AG04449 (cell line): ENCODE data around the gene B3GALNT2.

Source experiments
- CTCF ChIA-PET: fragments of 350-600 bp; formaldehyde crosslinking; extraction: SDS; loops from one replicate; lab custom pipeline; 2021; ENCODE audit warnings: antibody characterized with exemption; lab: Yijun Ruan, JAX
- POLR2A ChIA-PET: fragments of 400-600, 350-600 bp; formaldehyde crosslinking; extraction: SDS; loops from one replicate; lab custom pipeline; 2020; ENCODE audit warnings: antibody characterized with exemption, inconsistent platforms; lab: Yijun Ruan, JAX
- DNase-seq: peaks from one replicate; pipeline ENCODE4 v3.0.0-alpha.2; 2010; ENCODE audit warnings: low read depth, low spot score
- H3K4me3 ChIP-seq: 2 replicates; pipeline ENCODE4 v1.5.1; 2011; ENCODE audit warnings: low read depth, mild to moderate bottlenecking, control low read depth, low read length
- CTCF ChIP-seq: IDR thresholded peaks from one replicate; pipeline ENCODE4 v1.5.1; 2011; ENCODE audit warnings: mild to moderate bottlenecking, moderate library complexity, low read length, control low read depth, inconsistent platforms; ENCODE audit not compliant: insufficient read depth; ENCODE audit errors: missing control alignments

The B3GALNT2 gene

GRCh38 chr1:235504494-235505222 lies 406 bp upstream of the B3GALNT2 start:
- POLR2A ChIA-PET, result interaction anchor here (0.6 to 1.5 kb wide), 12 partner anchors 14 to 479 kb away, joined by 3 to 6 read pairs (median 3); partner anchors contain the start of genes ARID4B, GGPS1, RBM34 and TBCE

GRCh38 chr1:235503403-235504121 lies 690 bp downstream of the B3GALNT2 start:
- no peak for DNase-seq
- ChIA-PET POLR2A (interaction anchor here (1.0 to 1.5 kb wide), 3 partner anchors 343 to 480 kb away, joined by 4 to 6 read pairs (median 4); partner anchors contain the start of gene RBM34), CTCF (interaction anchor here (0.6 to 4.7 kb wide), 41 partner anchors 8 to 1016 kb away, joined by 3 to 75 read pairs (median 4); no protein-coding TSS in a partner anchor)
- no peak for TF ChIP-seq CTCF
- peak overlapping the region; percentile 80 for H3K4me3 ChIP-seq

More at GRCh38 chr1:235504494-235505222, 406 bp upstream of the B3GALNT2 start:
- peak; percentile 91 for DNase-seq
- TF ChIP-seq CTCF, result peak; percentile 87
- peak overlapping the region; percentile 90 for H3K4me3 ChIP-seq
- CTCF ChIA-PET, result interaction anchor here (0.6 to 4.7 kb wide), 55 partner anchors 10 to 1017 kb away, joined by 3 to 75 read pairs (median 3); no protein-coding TSS in a partner anchor

- no peak for TF ChIP-seq CTCF
Measured at GRCh38 chr1:235502601-235503402, 1.4 kb downstream of the B3GALNT2 start.

GRCh38 chr1:235500971-235501540 lies 3.2 kb downstream of the B3GALNT2 start:
- TF ChIP-seq CTCF, result no peak
- ChIA-PET POLR2A (no interaction called here), CTCF (interaction anchor here (0.9 to 2.2 kb wide), 3 partner anchors 9 to 282 kb away, joined by 3 to 7 read pairs (median 4); no protein-coding TSS in a partner anchor)
- no peak for DNase-seq
- no peak overlapping the region for H3K4me3 ChIP-seq

More at GRCh38 chr1:235502601-235503402, 1.4 kb downstream of the B3GALNT2 start:
- peak overlapping the region; percentile 80 for H3K4me3 ChIP-seq
- CTCF ChIA-PET, result interaction anchor here (0.9 to 4.7 kb wide), 9 partner anchors 8 to 469 kb away, joined by 3 to 75 read pairs (median 5); no protein-coding TSS in a partner anchor
- POLR2A ChIA-PET, result no interaction called here
- no peak for DNase-seq

GRCh38 chr1:235495551-235495950 lies 8.7 kb downstream of the B3GALNT2 start:
- DNase-seq, result no peak
- TF ChIP-seq CTCF, result no peak
- H3K4me3 ChIP-seq, result no peak overlapping the region
- ChIA-PET POLR2A (no interaction called here), CTCF (interaction anchor here (3.7 kb wide), 1 partner anchor 8 kb away, joined by 26 read pairs; the partner anchor contains the start of gene B3GALNT2)
